Breast epithelium (tissue), 4 donors: Measurements from ENCODE around the gene WBP1L. TPM values are rescaled to one million over a fixed set of nuclear protein-coding genes. Genes with fewer than 3 reads are reported as not detected.

Source experiments
- DNase-seq, 2 donors: peaks; one replicate each; pipeline ENCODE4 v3.0.0-alpha.2; 2019; ENCODE audit warnings: low spot score in 2 of 2
- H3K27ac ChIP-seq, 2 donors: fragments of 200-600 bp; sonication (generic) in 1 of 2; one replicate each; pipeline ENCODE4 v1.5.1; 2016 to 2019; ENCODE audit warnings: mild to moderate bottlenecking in 1 of 2
- H3K27me3 ChIP-seq, 2 donors: fragments of 200-600 bp; sonication (generic) in 1 of 2; one replicate each; pipeline versions ENCODE4 v1.5.1 to v1.6.0; 2017 to 2019; ENCODE audit warnings: control low read depth in 1 of 2, mild to moderate bottlenecking in 1 of 2
- H3K36me3 ChIP-seq: fragments of 200-600 bp; one replicate; pipeline ENCODE4 v1.5.1; 2019
- H3K4me1 ChIP-seq, 2 donors: fragments of 200-600 bp; sonication (generic); one replicate each; pipeline ENCODE4 v1.5.1; 2016 to 2019; ENCODE audit warnings: control low read depth in 1 of 2
- H3K4me3 ChIP-seq, 3 donors: fragments of 200-600 bp; sonication (generic); 1 replicate in 2 of 3; 2 replicates in 1 of 3; pipeline ENCODE4 v1.5.1; 2016 to 2019; ENCODE audit warnings: mild to moderate bottlenecking in 3 of 3, moderate library complexity in 2 of 3
- H3K9me3 ChIP-seq, 2 donors: fragments of 200-600 bp; sonication (generic) in 1 of 2; one replicate each; pipeline ENCODE4 v1.5.1; 2016 to 2019; ENCODE audit warnings: control low read depth in 1 of 2
- POLR2A ChIP-seq: fragments of 450-650 bp; IDR thresholded peaks from one replicate; pipeline ENCODE4 v1.6.1; 2016; ENCODE audit warnings: antibody characterized with exemption, mild to moderate bottlenecking, moderate library complexity
- POLR2AphosphoS5 ChIP-seq, 3 donors: sonication (generic); formaldehyde crosslinking; IDR thresholded peaks; one replicate each; pipeline ENCODE4 v1.6.1; 2017; ENCODE audit warnings: antibody characterized with exemption in 3 of 3
- intact Hi-C: fragments of 100-400 bp; cut with DNase I; formaldehyde crosslinking; loops from one replicate; pipeline ENCODE4 v1.15.1; 2023; ENCODE audit warnings: low total_unique reads
- total RNA-seq, 3 donors: library from RNA; depleted of rRNA; stranded (reverse); fragments of >200 nt; gene quantifications; one replicate each; pipeline ENCODE4 v1.1.0, GENCODE V29; 2016
- TF ChIP-seq, protein P1 (sequence below), 3 donors: fragments of 450-650 bp; IDR thresholded peaks; one replicate each; pipeline ENCODE4 v1.5.1; 2016 to 2017; ENCODE audit warnings: antibody characterized with exemption in 3 of 3, mild to moderate bottlenecking in 3 of 3, moderate library complexity in 3 of 3

The WBP1L gene
- total RNA-seq, 3 donors from 2014 or later, result 114 to 174 (median 143) TPM

DNA sequence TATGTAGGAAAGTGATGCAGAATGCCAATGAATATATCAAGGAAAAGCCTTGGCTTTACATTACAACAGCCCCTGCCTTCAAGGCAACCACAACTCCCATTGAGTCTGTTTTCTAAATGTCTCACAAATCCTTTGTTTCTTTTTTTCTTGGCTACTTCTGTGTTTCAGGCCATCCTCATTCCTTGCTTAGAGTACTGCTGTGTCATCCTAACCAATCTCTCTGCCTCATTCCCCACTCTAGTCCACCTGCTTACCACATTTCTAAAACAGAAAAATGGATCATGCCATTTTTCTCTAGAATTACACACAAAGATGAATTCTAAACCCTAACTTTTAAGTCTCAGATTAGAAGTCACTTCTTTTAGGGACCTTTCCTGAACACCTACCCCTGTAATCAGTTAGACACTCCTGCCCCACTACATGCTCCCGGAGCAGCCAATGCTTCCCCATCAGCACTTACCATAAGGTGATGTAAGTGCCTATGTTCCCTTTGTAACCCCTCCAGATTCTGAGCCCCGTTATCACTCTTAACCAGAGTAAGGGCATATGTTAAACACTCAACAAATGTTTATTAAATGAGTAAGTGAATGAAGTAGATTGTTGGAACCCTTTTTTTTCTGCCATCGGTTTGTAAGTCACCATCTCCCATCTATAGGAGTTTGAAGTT is 113.1 kb downstream of the WBP1L start:
- no peak for DNase-seq
- TF ChIP-seq, protein P1, sequence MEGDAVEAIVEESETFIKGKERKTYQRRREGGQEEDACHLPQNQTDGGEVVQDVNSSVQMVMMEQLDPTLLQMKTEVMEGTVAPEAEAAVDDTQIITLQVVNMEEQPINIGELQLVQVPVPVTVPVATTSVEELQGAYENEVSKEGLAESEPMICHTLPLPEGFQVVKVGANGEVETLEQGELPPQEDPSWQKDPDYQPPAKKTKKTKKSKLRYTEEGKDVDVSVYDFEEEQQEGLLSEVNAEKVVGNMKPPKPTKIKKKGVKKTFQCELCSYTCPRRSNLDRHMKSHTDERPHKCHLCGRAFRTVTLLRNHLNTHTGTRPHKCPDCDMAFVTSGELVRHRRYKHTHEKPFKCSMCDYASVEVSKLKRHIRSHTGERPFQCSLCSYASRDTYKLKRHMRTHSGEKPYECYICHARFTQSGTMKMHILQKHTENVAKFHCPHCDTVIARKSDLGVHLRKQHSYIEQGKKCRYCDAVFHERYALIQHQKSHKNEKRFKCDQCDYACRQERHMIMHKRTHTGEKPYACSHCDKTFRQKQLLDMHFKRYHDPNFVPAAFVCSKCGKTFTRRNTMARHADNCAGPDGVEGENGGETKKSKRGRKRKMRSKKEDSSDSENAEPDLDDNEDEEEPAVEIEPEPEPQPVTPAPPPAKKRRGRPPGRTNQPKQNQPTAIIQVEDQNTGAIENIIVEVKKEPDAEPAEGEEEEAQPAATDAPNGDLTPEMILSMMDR (IDR thresholded peaks at IDR 0.05), result no peak
- no peak for TF ChIP-seq POLR2AphosphoS5 (IDR thresholded peaks at IDR 0.05)
- Histone ChIP-seq H3K4me3 (no peak overlapping the region), H3K36me3 (no peaks in the 10 kb centered on the region), H3K27ac (no peak overlapping the region), H3K9me3 (no peaks in the 10 kb centered on the region), H3K27me3 (no peaks in the 10 kb centered on the region), H3K4me1 (peaks cover 0 to 5% of the 10 kb centered on the region in 2 donors)
- intact Hi-C loops, result no loop called here

DNA sequence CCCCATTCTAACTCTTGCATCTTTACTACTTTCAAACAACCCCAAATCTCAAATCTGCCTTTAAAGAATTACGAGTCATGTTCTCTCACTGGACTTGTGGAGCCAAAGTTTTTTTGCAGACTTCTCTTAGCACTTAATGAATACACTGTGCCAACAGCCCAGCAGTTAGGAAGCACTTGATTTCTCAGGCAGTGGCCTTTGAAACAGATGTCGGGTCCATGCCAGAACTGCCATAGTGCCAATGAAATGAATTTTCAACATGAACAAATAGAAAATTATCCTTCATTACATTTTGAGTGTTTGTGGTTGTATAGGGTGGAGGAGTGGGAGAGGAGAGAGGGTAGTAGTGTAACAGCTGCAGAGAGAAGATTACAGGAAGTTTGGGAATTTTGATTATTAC is 116.2 kb downstream of the WBP1L start:
- DNase-seq, result no peak
- Histone ChIP-seq H3K27ac (no peak overlapping the region), H3K9me3 (no peaks in the 10 kb centered on the region), H3K27me3 (no peaks in the 10 kb centered on the region), H3K36me3 (peaks cover 4% of the 10 kb centered on the region), H3K4me3 (no peak overlapping the region), H3K4me1 (peaks cover 0 to 5% of the 10 kb centered on the region in 2 donors)
- TF ChIP-seq POLR2AphosphoS5 (IDR thresholded peaks at IDR 0.05) (no peak), POLR2A (no peak)
- TF ChIP-seq, protein P1 (IDR thresholded peaks at IDR 0.05), result no peak
- intact Hi-C loops, result no loop called here

DNA sequence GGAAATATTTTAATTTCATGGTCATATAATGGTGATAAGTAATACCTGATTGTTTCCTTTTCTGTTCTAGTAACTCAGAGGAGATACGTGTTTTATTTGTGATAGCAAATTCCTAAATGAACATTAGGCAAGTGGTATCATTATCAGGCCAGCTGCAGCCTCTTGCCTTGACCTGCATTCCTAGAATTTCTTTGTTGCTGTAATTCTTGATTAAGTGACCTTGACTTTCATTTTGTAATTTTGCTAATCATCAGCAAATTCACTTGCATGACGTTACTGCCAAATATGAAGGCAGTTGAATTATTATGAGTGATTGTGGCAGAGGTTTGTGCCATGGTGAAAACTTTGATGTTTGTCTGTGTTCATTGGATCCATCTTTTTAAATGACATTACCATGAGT is 119.9 kb downstream of the WBP1L start:
- Histone ChIP-seq H3K27ac (no peak overlapping the region), H3K4me3 (no peak overlapping the region), H3K9me3 (no peaks in the 10 kb centered on the region), H3K36me3 (peaks cover 4% of the 10 kb centered on the region), H3K4me1 (no peaks in the 10 kb centered on the region), H3K27me3 (no peaks in the 10 kb centered on the region)
- no peak for DNase-seq
- TF ChIP-seq POLR2A, result no peak
- TF ChIP-seq POLR2AphosphoS5 (IDR thresholded peaks at IDR 0.05), result no peak
- TF ChIP-seq, protein P1 (IDR thresholded peaks at IDR 0.05), result no peak
- intact Hi-C loops, result no loop called here

DNA sequence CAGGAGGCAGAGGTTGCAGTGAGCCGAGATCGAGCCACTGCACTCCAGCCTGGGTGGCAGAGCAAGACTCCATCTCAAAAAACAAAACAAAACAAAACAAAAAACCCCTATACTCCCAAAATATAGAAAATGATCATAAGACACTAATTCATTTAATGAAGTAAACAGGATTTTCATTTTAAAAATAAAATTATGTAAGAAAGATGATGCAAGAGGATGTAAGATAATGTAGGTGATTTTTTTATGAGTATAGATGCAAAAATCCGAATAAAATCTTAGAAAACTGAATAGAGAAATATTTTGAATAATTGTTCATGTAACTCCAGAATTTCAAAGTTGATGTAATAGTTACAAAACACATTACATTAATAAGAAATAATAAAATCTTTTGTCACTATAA is 121.9 kb downstream of the WBP1L start:
- Histone ChIP-seq H3K4me1 (no peaks in the 10 kb centered on the region), H3K36me3 (peaks cover 4% of the 10 kb centered on the region), H3K9me3 (no peaks in the 10 kb centered on the region), H3K4me3 (no peak overlapping the region), H3K27me3 (no peaks in the 10 kb centered on the region), H3K27ac (no peak overlapping the region)
- DNase-seq, result no peak
- intact Hi-C loops, result no loop called here
- TF ChIP-seq, protein P1 (IDR thresholded peaks at IDR 0.05), result no peak
- TF ChIP-seq POLR2AphosphoS5 (IDR thresholded peaks at IDR 0.05) (no peak), POLR2A (no peak)

Other genes with a start within 250 kb of the WBP1L start
- gene ACTR1A, start 241.2 kb upstream of the WBP1L start, total RNA-seq, result 100 to 1,000 TPM in 1 of 3 donors, 10 to 100 TPM in 2; 84.9 to 110 (median 92.5) TPM
- 1 to 10 TPM; 6.2 to 9.1 (median 8.6) TPM for gene SUFU, start 240.0 kb upstream of the WBP1L start, total RNA-seq
- gene TRIM8, start 99.5 kb upstream of the WBP1L start, total RNA-seq, result 100 to 1,000 TPM in 1 of 3 donors, 10 to 100 TPM in 2; 74.6 to 128 (median 88.8) TPM
- 1 to 10 TPM; 5.1 to 7.3 (median 5.9) TPM for gene ARL3, start 29.6 kb upstream of the WBP1L start, total RNA-seq
- gene SFXN2, start 29.3 kb upstream of the WBP1L start, total RNA-seq, result 10 to 100 TPM in 1 of 3 donors, 1 to 10 TPM in 2; 3.8 to 10.4 (median 4.9) TPM
- not detected for gene CYP17A1, start 93.5 kb downstream of the WBP1L start, total RNA-seq
- gene BORCS7, start 110.3 kb downstream of the WBP1L start, total RNA-seq, result 10 to 100 TPM; 44.8 to 73.5 (median 61.0) TPM
- 1 to 10 TPM; 3.7 to 5.6 (median 5.2) TPM for gene AS3MT, start 125.5 kb downstream of the WBP1L start, total RNA-seq
- gene CNNM2, start 174.3 kb downstream of the WBP1L start, total RNA-seq, result 1 to 10 TPM; 6.4 to 7.2 (median 6.7) TPM